ENCODE data around the gene IGDCC3.

GRCh38 chr15:65362491-65362890 lies 15.3 kb downstream of the IGDCC3 start:
- TF ChIP-seq, protein P1, sequence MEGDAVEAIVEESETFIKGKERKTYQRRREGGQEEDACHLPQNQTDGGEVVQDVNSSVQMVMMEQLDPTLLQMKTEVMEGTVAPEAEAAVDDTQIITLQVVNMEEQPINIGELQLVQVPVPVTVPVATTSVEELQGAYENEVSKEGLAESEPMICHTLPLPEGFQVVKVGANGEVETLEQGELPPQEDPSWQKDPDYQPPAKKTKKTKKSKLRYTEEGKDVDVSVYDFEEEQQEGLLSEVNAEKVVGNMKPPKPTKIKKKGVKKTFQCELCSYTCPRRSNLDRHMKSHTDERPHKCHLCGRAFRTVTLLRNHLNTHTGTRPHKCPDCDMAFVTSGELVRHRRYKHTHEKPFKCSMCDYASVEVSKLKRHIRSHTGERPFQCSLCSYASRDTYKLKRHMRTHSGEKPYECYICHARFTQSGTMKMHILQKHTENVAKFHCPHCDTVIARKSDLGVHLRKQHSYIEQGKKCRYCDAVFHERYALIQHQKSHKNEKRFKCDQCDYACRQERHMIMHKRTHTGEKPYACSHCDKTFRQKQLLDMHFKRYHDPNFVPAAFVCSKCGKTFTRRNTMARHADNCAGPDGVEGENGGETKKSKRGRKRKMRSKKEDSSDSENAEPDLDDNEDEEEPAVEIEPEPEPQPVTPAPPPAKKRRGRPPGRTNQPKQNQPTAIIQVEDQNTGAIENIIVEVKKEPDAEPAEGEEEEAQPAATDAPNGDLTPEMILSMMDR (IDR thresholded peaks at IDR 0.05; ENCODE audit: low read length): no peak
- no peak for TF ChIP-seq EZH2 (IDR thresholded peaks at IDR 0.05; ENCODE audit: borderline replicate concordance, low read length)
